Measurements from ENCODE around the gene C11orf91. TPM values are rescaled to one million over a fixed set of nuclear protein-coding genes. Genes with fewer than 3 reads are reported as not detected.

C11orf91 gene
- total and polyA plus RNA-seq, 4 donors: not detected

GRCh38 chr11:33723238-33723881, 22.7 kb upstream of the C11orf91 start:
- H3K36me3 ChIP-seq (ENCODE audit: control insufficient read depth in 4 of 4, insufficient read depth in 3 of 4, low read depth in 1 of 4, low read length in 3 of 4): peaks cover 4 to 27% (median 13%) of the 10 kb centered on the region in 4 donors
- H3K9me3 ChIP-seq (ENCODE audit: control insufficient read depth in 4 of 4, low read length in 3 of 4): no peaks in the 10 kb centered on the region
- TF ChIP-seq CTCF (IDR thresholded peaks at IDR 0.05; ENCODE audit: low read depth, low read length, missing input control) (no peak), SP1 (IDR thresholded peaks at IDR 0.05) (peak; percentile 24), JUND (IDR thresholded peaks at IDR 0.05) (peak in 1 of 2 donors; percentile 59)
- peaks cover 0 to 9% (median 7%) of the 10 kb centered on the region in 4 donors for H3K4me1 ChIP-seq (ENCODE audit: control insufficient read depth in 4 of 4, insufficient read depth in 4 of 4, low read length in 3 of 4)
- 79% methylated on average over 6 of the region's 6 CpGs for WGBS
- no peak overlapping the region for H3K9ac ChIP-seq (ENCODE audit: low read depth in 1 of 2, low read length in 2 of 2)
- H3K4me3 ChIP-seq (ENCODE audit: low read depth in 1 of 3, low read length in 3 of 3): no peak overlapping the region
- H3K27me3 ChIP-seq (ENCODE audit: control insufficient read depth in 4 of 4, insufficient read depth in 4 of 4, low read length in 3 of 4): no peaks in the 10 kb centered on the region
- no peak for DNase-seq (ENCODE audit: low spot score)
- H3K27ac ChIP-seq (ENCODE audit: low read depth in 1 of 2, low read length in 2 of 2): peak overlapping the region; percentile 42 to 81

GRCh38 chr11:33722590-33723234, 22.1 kb upstream of the C11orf91 start:
- 89% methylated on average over 2 of the region's 2 CpGs for WGBS
- no peak overlapping the region for H3K9ac ChIP-seq (ENCODE audit: low read depth in 1 of 2, low read length in 2 of 2)
- H3K27me3 ChIP-seq (ENCODE audit: control insufficient read depth in 4 of 4, insufficient read depth in 4 of 4, low read length in 3 of 4): no peaks in the 10 kb centered on the region
- H3K4me1 ChIP-seq (ENCODE audit: control insufficient read depth in 4 of 4, insufficient read depth in 4 of 4, low read length in 3 of 4): peaks cover 0 to 9% (median 7%) of the 10 kb centered on the region in 4 donors
- H3K4me3 ChIP-seq (ENCODE audit: low read depth in 1 of 3, low read length in 3 of 3): no peak overlapping the region
- H3K36me3 ChIP-seq (ENCODE audit: control insufficient read depth in 4 of 4, insufficient read depth in 3 of 4, low read depth in 1 of 4, low read length in 3 of 4): peaks cover 4 to 27% (median 13%) of the 10 kb centered on the region in 4 donors
- no peak for TF ChIP-seq SP1 (IDR thresholded peaks at IDR 0.05)
- TF ChIP-seq CTCF (IDR thresholded peaks at IDR 0.05; ENCODE audit: low read depth, low read length, missing input control): no peak
- TF ChIP-seq MAX (IDR thresholded peaks at IDR 0.05): no peak
- no peak for TF ChIP-seq RXRA (IDR thresholded peaks at IDR 0.05)
- H3K9me3 ChIP-seq (ENCODE audit: control insufficient read depth in 4 of 4, low read length in 3 of 4): no peaks in the 10 kb centered on the region
- no peak for DNase-seq (ENCODE audit: low spot score)
- H3K27ac ChIP-seq (ENCODE audit: low read depth in 1 of 2, low read length in 2 of 2): peak overlapping the region; percentile 26 to 69

- Histone ChIP-seq H3K36me3 (ENCODE audit: control insufficient read depth in 4 of 4, insufficient read depth in 3 of 4, low read depth in 1 of 4, low read length in 3 of 4) (peaks cover 4 to 33% (median 18%) of the 10 kb centered on the region in 4 donors), H3K27ac (ENCODE audit: low read depth in 1 of 2, low read length in 2 of 2) (peak overlapping the region; percentile 26 to 69), H3K27me3 (ENCODE audit: control insufficient read depth in 4 of 4, insufficient read depth in 4 of 4, low read length in 3 of 4) (no peaks in the 10 kb centered on the region), H3K4me3 (ENCODE audit: low read depth in 1 of 3, low read length in 3 of 3) (no peak overlapping the region), H3K9ac (ENCODE audit: low read depth in 1 of 2, low read length in 2 of 2) (no peak overlapping the region), H3K9me3 (ENCODE audit: control insufficient read depth in 4 of 4, low read length in 3 of 4) (no peaks in the 10 kb centered on the region), H3K4me1 (ENCODE audit: control insufficient read depth in 4 of 4, insufficient read depth in 4 of 4, low read length in 3 of 4) (peaks cover 0 to 9% (median 7%) of the 10 kb centered on the region in 4 donors)
- WGBS: 75% methylated on average over 5 of the region's 5 CpGs
- DNase-seq (ENCODE audit: low spot score): no peak
- TF ChIP-seq NR2F2 (IDR thresholded peaks at IDR 0.05) (no peak), FOXA2 (IDR thresholded peaks at IDR 0.05) (no peak), REST (IDR thresholded peaks at IDR 0.05) (no peak), SP1 (IDR thresholded peaks at IDR 0.05) (no peak), ZBTB33 (IDR thresholded peaks at IDR 0.05) (no peak), RXRA (IDR thresholded peaks at IDR 0.05) (no peak), FOXA1 (IDR thresholded peaks at IDR 0.05) (no peak), JUND (IDR thresholded peaks at IDR 0.05) (no peak), HNF4G (IDR thresholded peaks at IDR 0.05) (no peak)
These were observed 21.4 kb upstream of the C11orf91 start for GRCh38 chr11:33721984-33722383.

Measured in liver (tissue), 9 donors.